RCC 7860 (cell line): ENCODE data around the gene RAB23.
A peak's percentile ranks its signal among the peaks of the same experiment; 100 is the strongest.

Source experiments
- DNase-seq: peaks from one replicate; pipeline ENCODE4 v3.0.0-alpha.2; 2015; ENCODE audit warnings: low spot score
- FAIRE-seq: peaks from 2 replicates; lab custom pipeline; 2012; peaks lifted over from hg19 to GRCh38; lab: Jason Lieb, UNC

The RAB23 gene

GRCh38 chr6:57190140-57190539 is 32.0 kb downstream of the RAB23 start:
- FAIRE-seq (no peak), DNase-seq (no peak)

- no peak for FAIRE-seq
Observed at GRCh38 chr6:57183336-57183735, 38.8 kb downstream of the RAB23 start.

GRCh38 chr6:57182017-57182432 is 40.1 kb downstream of the RAB23 start:
- DNase-seq (no peak), FAIRE-seq (no peak)

More at GRCh38 chr6:57183336-57183735, 38.8 kb downstream of the RAB23 start:
- DNase-seq = no peak

GRCh38 chr6:57180596-57180995 is 41.5 kb downstream of the RAB23 start:
- DNase-seq (no peak), FAIRE-seq (no peak)

GRCh38 chr6:57177545-57178265 is 44.4 kb downstream of the RAB23 start:
- DNase-seq = no peak
- FAIRE-seq = no peak

GRCh38 chr6:57174511-57174907 is 47.6 kb downstream of the RAB23 start:
- DNase-seq = no peak
- no peak for FAIRE-seq

- peak; percentile 70 for DNase-seq
- peak; percentile 81 for FAIRE-seq
Observed at GRCh38 chr6:57173886-57174510, 48.1 kb downstream of the RAB23 start.

- no peak for FAIRE-seq
- peak; percentile 36 for DNase-seq
Observed at GRCh38 chr6:57173056-57173885, 48.8 kb downstream of the RAB23 start.

- DNase-seq (peak; percentile 72), FAIRE-seq (peak; percentile 7)
Observed at GRCh38 chr6:57172136-57173055, 49.7 kb downstream of the RAB23 start, which contains the start of gene BAG2. Gene BAG2, plus strand, starts transcription at chr6:57172326. Its CDS starts 372 bp downstream, at chr6:57172698.

GRCh38 chr6:57165080-57165479 is 57.0 kb downstream of the RAB23 start:
- FAIRE-seq (no peak), DNase-seq (no peak)

- FAIRE-seq (no peak), DNase-seq (no peak)
Observed at GRCh38 chr6:57163956-57164355, 58.2 kb downstream of the RAB23 start.

- DNase-seq = no peak
- no peak for FAIRE-seq
Observed at GRCh38 chr6:57162516-57162915, 59.6 kb downstream of the RAB23 start.

- DNase-seq (no peak), FAIRE-seq (no peak)
Observed at GRCh38 chr6:57162028-57162427, 60.1 kb downstream of the RAB23 start.

- FAIRE-seq = no peak
- no peak for DNase-seq
Observed at GRCh38 chr6:57159127-57159526, 63.0 kb downstream of the RAB23 start.

- FAIRE-seq (no peak), DNase-seq (no peak)
Observed at GRCh38 chr6:57158658-57159057, 63.4 kb downstream of the RAB23 start.

GRCh38 chr6:57147955-57148858 is 73.9 kb downstream of the RAB23 start:
- FAIRE-seq = no peak

GRCh38 chr6:57147401-57147800 is 74.7 kb downstream of the RAB23 start:
- FAIRE-seq = no peak
- no peak for DNase-seq

More at GRCh38 chr6:57147955-57148858, 73.9 kb downstream of the RAB23 start:
- DNase-seq = no peak

- no peak for FAIRE-seq
- DNase-seq = no peak
Observed at GRCh38 chr6:57143690-57144089, 78.4 kb downstream of the RAB23 start.

- no peak for DNase-seq
- FAIRE-seq = no peak
Observed at GRCh38 chr6:57142178-57142525, 80.0 kb downstream of the RAB23 start.
